Peyer's patch (tissue), 4 donors: ENCODE measurements around the gene TRIM52. TPM values are rescaled to one million over a fixed set of nuclear protein-coding genes. Genes with fewer than 3 reads are reported as not detected.
A peak's percentile ranks its signal among the peaks of the same experiment; 100 is the strongest.

Experiments
- DNase-seq, 3 donors: peaks; one replicate each; pipeline ENCODE4 v3.0.0-alpha.2; 2017 to 2019
- H3K27ac ChIP-seq, 4 donors: fragments of 200-600 bp; sonication (generic); one replicate each; pipeline ENCODE4 v1.5.1; 2016 to 2019
- H3K27me3 ChIP-seq, 2 donors: fragments of 200-600 bp; sonication (generic); one replicate each; pipeline ENCODE4 v1.5.1; 2019
- H3K36me3 ChIP-seq, 3 donors: fragments of 200-600 bp; sonication (generic); one replicate each; pipeline ENCODE4 v1.5.1; 2016 to 2019
- H3K4me1 ChIP-seq, 4 donors: fragments of 200-600 bp; sonication (generic); one replicate each; pipeline ENCODE4 v1.5.1; 2016 to 2019
- H3K4me3 ChIP-seq, 4 donors: fragments of 200-600 bp; sonication (generic); 1 replicate in 3 of 4; 2 replicates in 1 of 4; pipeline ENCODE4 v1.5.1; 2016 to 2019; ENCODE audit warnings: mild to moderate bottlenecking in 1 of 4
- H3K9me3 ChIP-seq, 4 donors: fragments of 200-600 bp; sonication (generic); one replicate each; pipeline ENCODE4 v1.5.1; 2016 to 2019; ENCODE audit warnings: mild to moderate bottlenecking in 1 of 4
- CTCF ChIP-seq, 6 experiments: fragments of 450-650 bp in 4 of 6; fragments of 200-600 bp in 2 of 6; sonication (generic) in 1 of 6; IDR thresholded peaks; one replicate each; pipeline ENCODE4 v1.5.1; 2017 to 2019; ENCODE audit warnings: antibody characterized with exemption in 6 of 6, mild to moderate bottlenecking in 3 of 6, moderate library complexity in 1 of 6
- POLR2A ChIP-seq, 2 donors: fragments of 450-650 bp; IDR thresholded peaks; one replicate each; pipeline ENCODE4 v1.5.1; 2017; ENCODE audit warnings: antibody characterized with exemption in 2 of 2, mild to moderate bottlenecking in 2 of 2, moderate library complexity in 2 of 2
- total RNA-seq, 4 donors: library from RNA; depleted of rRNA; stranded (reverse); fragments of >200 nt; gene quantifications; one replicate each; pipeline ENCODE4 v1.1.0, GENCODE V29; 2016

Gene TRIM52
- total RNA-seq, 4 donors from 2014 or later: 15.6 to 23.1 (median 20.3) TPM

- H3K36me3 ChIP-seq: peaks cover 0 to 64% (median 0%) of the 10 kb centered on the region in 3 donors
- H3K9me3 ChIP-seq: no peaks in the 10 kb centered on the region
- H3K4me3 ChIP-seq: no peak overlapping the region
- DNase-seq: no peak
- no peaks in the 10 kb centered on the region for H3K4me1 ChIP-seq
- H3K27me3 ChIP-seq: no peaks in the 10 kb centered on the region
- TF ChIP-seq CTCF (IDR thresholded peaks at IDR 0.05) (no peak), POLR2A (IDR thresholded peaks at IDR 0.05) (no peak)
- no peak overlapping the region for H3K27ac ChIP-seq
Measured at GRCh38 chr5:181231432-181231831, 29.5 kb downstream of the TRIM52 start.

- TF ChIP-seq CTCF (IDR thresholded peaks at IDR 0.05): no peak
- no peak for TF ChIP-seq POLR2A (IDR thresholded peaks at IDR 0.05)
- Histone ChIP-seq H3K36me3 (peaks cover 0 to 55% (median 0%) of the 10 kb centered on the region in 3 donors), H3K27me3 (no peaks in the 10 kb centered on the region)
Measured at GRCh38 chr5:181230551-181230950, 30.4 kb downstream of the TRIM52 start.

GRCh38 chr5:181229996-181230395, 30.9 kb downstream of the TRIM52 start:
- no peaks in the 10 kb centered on the region for H3K9me3 ChIP-seq
- H3K27ac ChIP-seq: no peak overlapping the region
- no peak for TF ChIP-seq CTCF (IDR thresholded peaks at IDR 0.05)
- TF ChIP-seq POLR2A (IDR thresholded peaks at IDR 0.05): no peak
- H3K36me3 ChIP-seq: peaks cover 0 to 50% (median 0%) of the 10 kb centered on the region in 3 donors
- no peaks in the 10 kb centered on the region for H3K27me3 ChIP-seq
- peaks cover 0 to 3% (median under 1%) of the 10 kb centered on the region in 4 donors for H3K4me1 ChIP-seq
- no peak overlapping the region for H3K4me3 ChIP-seq
- DNase-seq: no peak

More at GRCh38 chr5:181230551-181230950, 30.4 kb downstream of the TRIM52 start:
- Histone ChIP-seq H3K27ac (no peak overlapping the region), H3K9me3 (no peaks in the 10 kb centered on the region), H3K4me1 (no peaks in the 10 kb centered on the region), H3K4me3 (no peak overlapping the region)
- DNase-seq: no peak

- Histone ChIP-seq H3K36me3 (peaks cover 0 to 9% (median 0%) of the 10 kb centered on the region in 3 donors), H3K4me1 (peaks cover 0 to 12% (median 4%) of the 10 kb centered on the region in 4 donors), H3K9me3 (no peaks in the 10 kb centered on the region), H3K27me3 (no peaks in the 10 kb centered on the region), H3K4me3 (peak overlapping the region; percentile 71 to 83 (median 79)), H3K27ac (peak overlapping the region; percentile 93 to 96 (median 94))
- peak; percentile 53 to 75 (median 66) for DNase-seq
- TF ChIP-seq CTCF (IDR thresholded peaks at IDR 0.05) (no peak), POLR2A (IDR thresholded peaks at IDR 0.05) (no peak)
Measured at GRCh38 chr5:181224390-181225229, 36.3 kb downstream of the TRIM52 start.

- H3K27ac ChIP-seq: peak overlapping the region; percentile 93 to 96 (median 94)
- peak in 2 of 3 donors; percentile 60 to 75 for DNase-seq
- H3K9me3 ChIP-seq: no peaks in the 10 kb centered on the region
- H3K4me1 ChIP-seq: peaks cover 0 to 13% (median 4%) of the 10 kb centered on the region in 4 donors
- peaks cover 0 to 9% (median 0%) of the 10 kb centered on the region in 3 donors for H3K36me3 ChIP-seq
- no peaks in the 10 kb centered on the region for H3K27me3 ChIP-seq
- H3K4me3 ChIP-seq: peak overlapping the region; percentile 71 to 83 (median 79)
- TF ChIP-seq POLR2A (IDR thresholded peaks at IDR 0.05) (peak in 1 of 2 donors; percentile 18), CTCF (IDR thresholded peaks at IDR 0.05) (no peak)
Measured at GRCh38 chr5:181223729-181224389, 37.1 kb downstream of the TRIM52 start.
